NOMO-1 (cell line): ENCODE results near the gene ASAP2.

Experiments used
- DNase-seq, 2 experiments: peaks; one replicate each; lab custom pipeline; 2025; ENCODE audit not compliant: unreplicated experiment in 2 of 2; lab: John Stamatoyannopoulos, UW

ASAP2 gene

DNA sequence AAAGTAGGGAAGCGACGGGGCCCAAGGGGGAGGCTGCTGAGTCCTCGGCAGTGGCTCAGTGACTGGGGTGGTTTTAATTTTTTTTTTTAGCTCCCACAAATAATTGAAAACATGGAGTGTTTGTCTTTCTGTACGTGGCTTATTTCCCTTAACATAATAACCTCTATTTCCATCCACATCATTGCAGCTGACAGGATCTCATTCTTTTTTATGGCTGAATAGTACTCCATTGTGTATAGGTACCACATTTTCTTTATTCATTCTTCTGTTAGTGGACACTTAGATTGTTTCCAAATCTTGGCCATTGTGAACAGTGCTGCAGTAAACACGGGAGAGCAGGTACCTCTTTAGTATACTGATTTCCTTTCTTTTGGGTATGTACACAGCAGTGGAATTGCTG is 65.1 kb downstream of the ASAP2 start:
- no peak for DNase-seq

DNA sequence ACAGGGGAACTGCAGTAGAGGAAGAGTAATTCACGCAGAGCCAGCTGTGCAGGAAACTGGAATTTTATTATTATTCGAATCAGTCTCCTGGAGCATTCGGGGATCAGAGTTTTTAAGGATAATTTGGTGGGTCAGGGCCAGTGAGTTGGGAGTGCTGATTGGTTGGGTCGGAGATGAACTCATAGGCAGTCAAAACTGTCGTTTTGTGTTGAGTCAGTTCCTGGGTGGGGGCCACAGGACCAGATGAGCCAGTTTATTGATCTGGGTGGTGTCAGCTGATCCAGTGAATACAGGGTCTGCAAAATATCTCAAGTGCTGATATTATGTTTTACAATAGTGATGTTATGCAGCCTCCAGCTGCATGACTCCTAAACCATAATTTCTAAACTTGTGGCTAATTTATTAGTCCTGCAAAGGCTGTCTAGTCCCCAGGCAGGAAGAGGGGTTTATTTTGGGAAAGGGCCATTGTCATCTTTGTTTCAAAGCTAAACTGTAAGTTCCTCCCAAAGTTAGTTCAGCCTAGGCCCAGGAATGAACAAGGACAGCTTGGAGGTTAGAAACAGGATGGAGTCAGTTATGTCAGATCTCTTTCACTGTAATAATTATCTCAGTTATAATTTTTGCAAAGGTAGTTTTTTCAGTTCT is 67.0 kb downstream of the ASAP2 start:
- no peak for DNase-seq

DNA sequence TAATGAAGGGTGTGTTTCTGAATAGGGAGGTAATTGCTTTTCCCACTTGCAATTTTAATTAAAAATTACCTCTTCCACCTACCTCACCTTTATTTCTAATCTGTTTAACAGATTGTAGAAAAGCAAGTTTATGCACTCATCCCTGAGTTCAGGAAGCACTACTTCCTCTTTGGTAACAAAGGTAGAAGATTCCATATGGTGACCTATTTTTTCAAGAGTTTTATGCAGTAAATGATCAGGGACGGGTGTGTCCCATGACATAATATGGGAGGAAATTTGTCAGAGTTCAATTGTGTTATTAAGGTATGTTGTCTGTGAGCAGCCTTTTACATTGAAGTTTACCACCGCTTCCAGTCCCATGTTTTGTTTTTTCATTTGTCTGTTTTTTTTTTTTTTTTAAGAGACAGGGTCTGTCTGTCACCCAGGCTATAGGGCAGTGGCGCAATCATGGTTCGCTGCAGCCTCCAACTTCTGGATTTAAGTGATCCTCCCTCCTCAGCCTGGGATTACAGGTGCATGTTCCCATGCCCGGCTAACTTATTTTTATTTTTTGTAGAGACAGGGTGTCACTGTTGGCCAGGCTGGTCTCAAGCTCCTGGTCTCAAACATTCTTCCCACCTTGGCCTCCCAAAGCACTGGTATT is 68.2 kb downstream of the ASAP2 start:
- DNase-seq: no peak

DNA sequence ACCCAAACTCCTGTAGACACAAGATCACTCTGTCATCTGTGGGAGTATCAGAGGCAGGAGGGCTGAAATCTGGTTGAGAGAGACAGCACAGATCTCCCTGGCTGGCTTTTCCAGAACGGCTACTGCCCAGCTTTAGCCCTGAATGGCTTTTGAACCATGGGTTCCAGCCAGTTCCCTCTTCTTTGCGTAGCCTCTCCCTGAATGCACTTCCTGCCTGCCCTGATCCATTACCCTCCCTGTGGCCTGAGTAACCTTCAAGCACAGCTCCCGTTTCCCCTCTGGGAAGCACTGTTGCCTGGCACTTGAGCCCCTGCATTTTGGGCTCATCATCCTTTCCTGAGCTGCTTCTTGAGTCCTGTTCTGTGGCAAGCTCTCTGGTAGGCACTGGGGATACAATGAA is 68.8 kb downstream of the ASAP2 start:
- DNase-seq: no peak

DNA sequence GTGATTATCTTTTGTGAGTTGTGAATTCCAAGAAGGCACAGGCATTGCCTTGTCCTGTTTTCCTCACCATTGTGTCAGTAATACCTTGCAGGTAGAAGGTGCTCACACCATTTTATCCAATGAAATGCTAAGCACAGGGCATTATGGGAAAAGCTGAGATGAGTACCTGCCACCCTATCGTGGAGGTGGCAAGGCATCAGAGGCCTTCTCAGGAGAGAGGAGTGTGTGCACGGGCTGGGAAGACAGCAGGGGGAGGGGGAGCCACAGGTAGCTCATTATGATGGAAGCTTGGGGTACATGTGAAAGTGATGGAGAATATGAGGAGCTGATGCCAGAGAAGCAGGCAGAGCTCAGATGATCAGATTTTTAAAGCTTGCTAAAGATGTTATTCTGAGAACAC is 69.5 kb downstream of the ASAP2 start:
- no peak for DNase-seq

DNA sequence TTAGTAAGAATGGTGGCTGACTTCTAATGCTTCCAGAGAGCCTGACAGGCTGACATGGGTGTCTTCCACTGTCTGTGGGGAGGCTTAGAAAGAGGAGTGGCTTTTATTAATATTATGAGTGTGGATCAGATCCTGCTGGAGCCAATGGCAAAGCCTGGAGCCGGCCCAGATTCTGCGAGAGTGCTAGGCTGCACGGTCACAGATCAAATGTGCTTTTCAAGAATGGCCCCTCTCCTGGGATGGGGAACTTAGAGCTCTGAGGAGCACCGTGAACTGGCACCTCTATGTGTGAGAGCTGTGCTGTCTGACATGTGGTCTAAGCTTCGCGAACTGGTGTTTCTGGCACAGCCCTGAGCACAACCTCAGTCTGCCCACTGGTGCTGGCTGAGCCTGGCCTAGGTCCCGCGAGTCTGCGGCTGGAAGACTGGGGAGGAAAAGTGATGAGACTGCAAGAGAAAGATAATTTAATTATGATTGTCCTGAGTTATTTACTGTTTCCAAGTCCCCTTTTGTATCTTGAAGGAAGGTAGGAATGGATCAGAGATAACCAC is 70.4 kb downstream of the ASAP2 start:
- DNase-seq: no peak

DNA sequence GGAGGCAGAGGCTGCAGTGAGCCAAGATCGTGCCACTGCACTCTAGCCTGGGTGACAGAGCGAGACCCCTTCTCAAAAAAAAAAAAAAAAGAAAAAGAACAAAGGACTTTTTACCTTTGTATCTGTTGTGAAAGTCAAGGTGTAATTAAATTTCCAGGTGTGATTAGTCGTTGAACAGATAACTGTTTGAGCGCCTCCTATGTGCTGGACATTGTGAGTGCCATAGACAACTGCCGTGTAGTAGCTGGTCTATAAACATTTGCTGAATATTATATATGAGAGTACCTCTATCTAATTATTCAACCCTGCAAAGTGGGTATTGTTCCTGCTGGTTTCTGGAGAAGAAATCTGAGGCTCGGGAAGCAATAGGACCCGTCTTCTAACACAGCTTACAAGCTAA is 71.8 kb downstream of the ASAP2 start:
- DNase-seq: no peak

DNA sequence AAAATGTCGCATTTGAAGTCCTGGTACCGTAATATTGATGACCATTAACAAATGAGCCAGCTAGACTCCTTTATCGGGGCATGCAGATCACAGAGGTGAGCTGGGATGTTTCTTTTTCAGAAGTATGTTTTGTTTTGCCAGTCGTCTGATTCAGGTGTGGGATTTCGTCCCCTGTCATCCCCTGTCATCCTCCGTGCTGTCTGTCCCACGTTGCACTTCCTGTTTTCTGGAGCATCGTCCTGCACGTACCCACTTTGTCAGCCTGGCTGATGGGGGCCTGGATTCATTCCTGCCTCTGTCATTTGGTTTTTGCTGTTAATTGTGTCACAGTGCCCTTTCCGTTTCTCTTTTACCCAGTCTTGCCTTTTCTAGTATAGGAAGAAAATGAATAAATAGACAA is 72.8 kb downstream of the ASAP2 start:
- DNase-seq: no peak

DNA sequence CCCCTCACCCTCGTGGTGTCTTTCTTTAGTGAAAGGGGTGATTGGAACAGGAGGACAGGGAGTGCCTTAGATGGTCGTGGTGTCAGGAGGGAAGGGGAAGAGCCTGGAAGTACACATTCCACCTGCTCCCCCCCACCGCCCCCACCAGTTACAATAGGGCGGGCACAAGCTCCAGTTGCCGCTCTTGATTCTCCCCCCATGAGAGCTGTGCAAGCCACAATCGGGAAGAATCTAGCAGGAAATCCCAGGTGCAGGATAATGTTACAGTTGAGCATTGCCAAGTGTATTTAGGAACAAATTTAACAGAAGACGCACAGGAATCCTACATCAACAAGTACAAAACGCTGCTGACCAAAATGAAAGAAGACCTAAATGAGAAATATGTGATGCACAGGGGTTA is 73.6 kb downstream of the ASAP2 start:
- DNase-seq: no peak

DNA sequence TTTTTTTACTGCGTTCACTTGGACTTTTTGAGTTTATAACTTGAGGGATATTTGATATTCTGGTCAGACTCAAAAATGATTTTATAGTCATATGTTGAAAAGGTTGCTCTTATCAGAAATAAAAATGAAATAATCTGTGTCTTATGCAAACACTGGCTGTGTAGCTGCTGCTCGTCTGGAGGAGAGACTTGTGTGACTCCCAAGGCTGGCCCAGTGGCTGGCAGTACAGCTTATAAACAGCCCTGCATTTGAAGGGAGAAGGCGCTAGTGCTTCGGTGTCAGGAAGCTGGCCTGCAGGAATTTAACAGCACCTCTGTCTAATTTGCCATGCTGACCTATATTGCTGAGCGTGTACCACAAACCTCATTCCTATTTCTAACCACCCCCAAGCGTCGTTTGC is 74.5 kb downstream of the ASAP2 start:
- no peak for DNase-seq

DNA sequence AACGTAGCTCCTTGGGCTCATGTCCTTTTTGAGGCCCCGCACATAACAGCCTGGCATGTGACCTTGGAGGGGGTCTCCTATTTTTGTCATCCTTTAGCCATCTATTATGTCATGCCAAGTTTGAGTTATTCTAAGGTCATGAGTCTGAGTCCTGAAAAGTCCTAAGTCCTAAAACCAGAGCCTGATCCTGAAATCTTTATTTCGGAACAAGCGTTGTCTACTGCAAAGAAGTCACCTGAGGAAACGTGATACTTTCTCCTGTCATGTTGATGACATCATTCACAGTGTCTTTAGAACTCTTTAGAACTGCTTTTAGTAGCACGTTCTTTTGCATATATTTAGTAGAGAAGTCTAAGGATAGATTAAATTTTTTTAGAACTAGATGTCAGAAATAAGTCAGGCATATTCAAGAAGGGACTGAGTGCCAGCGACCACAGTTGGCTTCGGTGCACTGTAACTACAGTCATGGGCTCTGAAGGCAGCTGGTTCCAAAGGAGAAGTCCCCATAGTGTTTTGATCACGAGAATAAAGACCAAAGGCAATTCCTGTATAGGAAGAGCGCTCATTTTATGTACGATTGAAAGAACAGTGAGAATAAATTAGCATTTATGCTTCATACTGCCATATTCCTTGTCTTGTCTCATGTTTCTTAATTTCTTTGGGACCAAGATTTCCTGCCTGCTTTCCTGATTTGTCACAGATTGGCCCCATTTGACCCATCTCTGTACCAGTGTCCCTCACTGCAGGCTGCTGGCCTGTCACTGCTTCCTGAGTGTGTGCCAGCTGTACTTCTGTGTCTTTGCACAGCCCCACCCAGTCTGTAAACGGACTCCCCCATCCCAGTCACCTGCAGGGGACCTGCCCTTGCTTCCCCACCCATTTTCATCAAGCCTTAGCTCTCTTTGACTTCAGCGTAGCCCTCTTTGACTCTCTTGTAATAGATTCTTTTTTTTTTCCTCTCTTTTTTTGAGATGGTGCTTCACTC is 75.8 kb downstream of the ASAP2 start:
- DNase-seq: no peak

DNA sequence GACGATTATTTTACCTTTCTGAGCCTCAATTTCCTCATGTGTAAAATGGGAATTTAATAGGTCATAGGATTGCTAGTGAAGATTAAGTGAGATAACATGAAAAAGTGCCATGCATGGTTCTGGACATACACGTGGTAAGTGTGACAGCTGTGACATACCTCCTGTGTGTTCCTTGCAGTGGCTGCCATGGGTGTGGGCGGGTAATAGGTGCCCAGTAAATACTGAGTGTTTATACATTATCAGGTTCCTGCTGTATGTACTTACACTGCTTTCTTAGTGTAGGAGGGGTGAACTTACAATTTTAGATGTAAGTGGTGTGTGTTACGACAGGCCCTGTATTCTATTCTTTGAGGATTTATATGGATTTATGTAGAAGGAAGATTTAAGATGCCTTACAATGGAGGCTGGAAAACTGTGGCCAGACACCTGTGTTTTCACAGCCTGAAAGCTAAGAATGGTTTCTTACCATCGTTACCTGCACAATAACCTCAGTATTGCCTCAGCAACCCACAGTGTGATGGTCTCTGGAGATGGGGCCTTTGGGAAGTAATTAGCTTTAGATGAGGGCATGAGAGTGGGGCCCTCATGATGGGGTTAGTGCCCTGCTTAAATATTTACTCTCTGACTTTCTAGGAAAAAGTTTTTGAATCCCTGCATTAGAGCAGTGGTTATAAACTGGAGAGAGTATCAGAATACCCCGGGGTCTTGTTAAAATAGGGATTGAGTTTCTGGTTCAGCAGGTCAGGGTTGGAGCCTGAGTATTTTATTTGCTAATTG is 78.1 kb downstream of the ASAP2 start:
- no peak for DNase-seq

DNA sequence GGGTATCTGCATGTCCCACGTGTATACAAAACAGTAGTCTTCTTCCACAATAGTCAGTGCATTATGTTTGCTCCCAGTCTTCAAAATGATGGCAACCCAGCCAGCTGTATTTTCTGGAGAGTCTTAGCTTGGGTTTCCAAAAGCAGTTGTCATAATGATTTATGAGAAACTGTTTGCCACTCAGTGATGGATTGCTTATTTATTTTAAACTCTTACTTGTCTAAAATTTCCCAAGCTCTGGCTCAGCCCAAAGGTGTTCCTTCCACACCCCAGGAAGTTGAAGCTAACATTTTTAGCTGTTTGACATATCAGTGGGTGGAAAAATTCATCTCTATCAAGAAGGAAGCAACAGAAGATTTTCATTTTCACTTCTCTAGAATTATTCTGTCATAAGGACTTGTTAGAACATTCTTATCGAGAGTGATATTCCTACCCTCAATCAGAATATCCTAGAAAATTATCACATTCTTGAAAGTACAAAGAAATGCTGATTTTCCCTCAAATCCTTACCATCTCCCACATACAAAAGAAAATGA is 78.8 kb downstream of the ASAP2 start:
- DNase-seq: peak in 1 of 2 experiments; percentile 4

DNA sequence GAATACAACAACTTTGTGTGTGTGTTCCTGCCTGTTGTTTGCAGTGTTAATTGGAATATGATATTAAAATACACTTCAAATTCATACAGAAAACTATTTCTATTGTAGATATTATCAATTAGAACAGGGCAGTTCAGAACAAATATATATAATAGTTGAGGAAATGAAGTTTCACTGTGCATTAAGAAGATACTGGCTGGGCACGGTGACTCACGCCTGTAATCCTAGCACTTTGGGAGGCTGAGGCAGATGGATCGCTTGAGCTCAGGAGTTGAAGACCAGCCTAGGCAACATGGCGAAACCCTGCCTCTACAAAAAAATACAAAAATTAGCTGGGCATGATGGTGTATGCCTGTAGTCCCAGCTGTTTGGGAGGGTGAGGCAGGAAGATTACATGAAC is 79.3 kb downstream of the ASAP2 start:
- DNase-seq: no peak

DNA sequence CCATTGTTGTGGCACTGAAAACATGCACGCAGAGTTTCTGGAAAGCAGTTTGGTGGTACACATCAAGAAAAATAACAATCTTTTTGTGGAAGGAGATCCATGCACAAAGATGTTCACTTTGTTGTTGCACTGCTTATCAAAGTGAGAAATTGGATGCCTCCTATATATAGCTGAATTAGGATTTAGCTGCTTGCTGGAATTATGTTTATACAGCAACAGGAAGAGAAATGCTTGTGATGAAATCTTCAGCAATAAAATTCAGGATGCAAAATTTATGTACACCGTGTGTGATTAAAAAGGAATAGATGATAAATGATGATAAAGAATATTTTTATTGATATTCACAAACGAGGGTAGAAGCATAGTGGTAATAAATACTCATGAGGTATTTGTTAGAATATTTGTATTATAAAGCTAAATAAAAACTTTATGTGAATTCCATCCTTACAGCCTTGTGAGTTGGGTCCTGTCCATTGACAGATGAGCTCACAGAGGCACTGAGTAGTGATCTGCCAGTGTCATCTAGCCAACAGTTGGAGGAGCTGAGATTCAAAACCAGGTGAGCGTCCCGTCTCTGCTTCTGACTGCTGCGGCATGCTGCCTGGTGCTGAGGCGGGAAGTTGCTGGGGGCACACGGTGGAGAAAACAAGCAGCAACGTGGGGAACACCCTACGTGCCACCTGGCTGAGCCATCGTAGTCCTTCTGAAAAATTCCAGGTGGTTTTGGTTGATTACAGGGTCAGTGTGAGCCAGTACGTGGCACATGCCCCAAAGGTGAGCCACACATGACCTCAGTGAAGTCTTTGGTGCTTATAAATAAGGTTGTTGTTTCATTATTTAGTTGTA is 80.2 kb downstream of the ASAP2 start:
- DNase-seq: no peak

DNA sequence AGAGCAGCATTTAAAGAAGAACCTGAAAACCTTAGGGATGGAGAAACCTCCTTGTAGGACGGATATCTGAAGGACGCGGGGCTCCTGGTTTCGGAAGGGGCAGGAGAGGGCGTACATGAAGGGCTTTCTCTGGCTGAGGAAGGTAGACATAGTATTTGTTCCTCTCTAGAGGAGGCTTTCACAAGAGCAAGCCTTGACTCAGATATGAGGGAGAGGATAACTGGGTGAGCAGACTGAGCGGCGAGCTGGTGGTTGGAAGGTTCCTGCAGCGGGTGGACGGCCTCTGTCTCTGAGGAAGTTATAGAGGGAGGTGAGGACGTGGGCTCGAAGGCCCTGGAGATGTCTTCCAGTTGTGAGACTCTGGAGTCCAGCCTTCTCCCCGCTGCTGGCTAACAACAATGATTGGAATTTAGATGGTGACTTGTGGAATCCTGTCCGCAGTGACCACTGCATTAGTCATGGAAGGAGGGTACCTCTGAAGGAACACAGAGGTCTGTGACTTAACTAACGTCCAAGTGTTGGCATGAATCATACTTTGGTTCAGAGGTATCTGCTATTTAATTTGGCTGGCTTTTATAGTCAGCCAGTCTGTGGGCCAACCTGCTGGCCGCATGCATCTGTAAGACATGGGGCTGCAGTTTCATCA is 80.9 kb downstream of the ASAP2 start:
- DNase-seq: no peak

DNA sequence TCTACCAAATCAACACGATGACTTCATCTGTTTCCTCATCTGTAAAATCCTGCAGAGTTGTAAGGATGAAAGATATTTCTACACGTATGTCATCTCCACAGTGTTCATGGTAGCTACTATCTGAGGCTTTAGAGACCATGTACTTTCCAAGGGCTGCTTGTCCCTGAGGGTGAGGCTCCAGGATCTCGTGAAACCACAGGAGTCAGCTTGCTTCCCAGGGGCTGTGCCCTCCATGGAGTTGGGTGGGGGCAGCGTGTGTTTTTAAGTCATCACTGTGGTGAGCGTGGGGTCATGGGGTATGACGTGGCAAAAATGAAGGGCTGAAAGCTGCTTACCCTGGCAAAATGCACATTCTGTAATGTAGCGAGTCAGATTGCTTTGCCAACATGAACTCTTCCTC is 81.6 kb downstream of the ASAP2 start:
- no peak for DNase-seq

DNA sequence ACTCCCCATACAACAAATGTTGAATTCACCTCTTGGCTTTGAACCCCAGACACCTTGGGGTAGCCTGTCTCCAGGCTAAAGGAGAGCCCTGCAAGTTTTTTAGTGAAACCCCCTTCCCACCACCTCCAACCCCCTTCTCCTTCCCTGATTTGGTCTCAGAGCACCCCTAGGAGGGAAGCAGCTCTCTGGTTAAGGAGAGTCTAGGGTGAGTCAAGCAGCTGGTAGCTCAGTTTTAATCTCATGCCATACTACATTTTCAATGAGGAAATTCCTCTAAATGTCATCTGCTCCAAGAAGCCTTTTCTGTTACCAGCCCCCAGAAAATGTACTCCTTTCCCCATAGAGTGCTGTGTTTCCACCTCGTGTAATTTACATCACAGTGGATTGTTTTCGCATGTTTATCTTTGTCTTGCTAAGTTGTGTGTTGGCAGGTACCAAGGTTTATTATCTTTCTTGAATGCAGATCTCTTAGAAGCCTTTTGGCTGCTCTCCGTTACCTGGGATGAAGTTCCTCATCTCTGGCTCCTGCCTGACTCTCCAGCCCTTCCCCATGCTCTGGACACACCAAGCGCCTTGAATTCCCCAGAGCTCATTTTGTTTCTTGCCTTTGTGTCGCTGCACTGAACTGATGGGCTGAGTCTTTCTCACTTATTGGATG is 82.2 kb downstream of the ASAP2 start:
- no peak for DNase-seq

DNA sequence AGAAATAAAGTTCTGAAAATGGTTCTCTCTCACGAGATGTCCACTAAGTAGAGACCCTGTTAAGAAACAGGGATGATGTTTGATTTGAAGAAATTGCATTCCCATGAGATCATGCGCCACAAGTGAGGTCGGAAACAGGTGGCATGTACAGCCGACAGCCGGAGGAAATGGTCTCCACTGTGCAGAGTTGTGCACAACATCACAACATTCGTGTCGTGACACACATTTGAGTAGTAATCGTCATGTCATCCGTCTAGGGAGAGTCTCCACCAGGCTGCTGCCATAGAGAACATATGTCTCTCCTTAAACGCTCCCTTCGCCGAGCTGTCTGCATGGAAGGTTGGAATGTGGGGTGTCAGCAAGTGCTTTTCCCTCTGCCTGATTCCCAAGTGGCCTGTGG is 84.7 kb downstream of the ASAP2 start:
- DNase-seq: no peak
